Mesothelial cell of epicardium (in vitro differentiated cells): Measurements from ENCODE around the gene AGTR1. TPM values are rescaled to one million over a fixed set of nuclear protein-coding genes. Genes with fewer than 3 reads are reported as not detected.
"Not testable (repeated sequence)": the region's sequence is repeated elsewhere in the genome, so short reads cannot be mapped to it uniquely, and the experiment has no call there.

ENCODE experiments used
- DNase-seq, 2 experiments: peaks; one replicate each; pipeline ENCODE4 v3.0.0; 2021; ENCODE audit warnings: low spot score in 2 of 2; ENCODE audit not compliant: unreplicated experiment in 2 of 2
- H3K27ac Mint-ChIP-seq: 2 replicates; pipeline ENCODE4 v1.8.0; 2021; ENCODE audit warnings: mixed read lengths
- H3K27me3 Mint-ChIP-seq: 2 replicates; pipeline ENCODE4 v1.8.0; 2021; ENCODE audit warnings: low read depth, mixed read lengths
- H3K36me3 Mint-ChIP-seq: 2 replicates; pipeline ENCODE4 v1.8.0; 2021; ENCODE audit warnings: mixed read lengths
- H3K4me1 Mint-ChIP-seq: 2 replicates; pipeline ENCODE4 v1.8.0; 2021; ENCODE audit warnings: mixed read lengths
- H3K4me3 Mint-ChIP-seq: 2 replicates; pipeline ENCODE4 v1.8.0; 2021; ENCODE audit warnings: mild to moderate bottlenecking, moderate library complexity, mixed read lengths
- H3K9me3 Mint-ChIP-seq: 2 replicates; pipeline ENCODE4 v1.8.0; 2021; ENCODE audit warnings: mixed read lengths
- CTCF ChIP-seq: fragments of 200-600 bp; sonication (generic); IDR thresholded peaks from one replicate; pipeline ENCODE4 v1.5.0; 2021; ENCODE audit warnings: antibody characterized with exemption; ENCODE audit not compliant: unreplicated experiment
- total RNA-seq: library from RNA; stranded (reverse); gene quantifications from 3 replicates; pipeline ENCODE4 v1.2.1, GENCODE V29; 2021

The AGTR1 gene
- total RNA-seq, 1 donor from 2014 or later: 0.13 TPM

DNA sequence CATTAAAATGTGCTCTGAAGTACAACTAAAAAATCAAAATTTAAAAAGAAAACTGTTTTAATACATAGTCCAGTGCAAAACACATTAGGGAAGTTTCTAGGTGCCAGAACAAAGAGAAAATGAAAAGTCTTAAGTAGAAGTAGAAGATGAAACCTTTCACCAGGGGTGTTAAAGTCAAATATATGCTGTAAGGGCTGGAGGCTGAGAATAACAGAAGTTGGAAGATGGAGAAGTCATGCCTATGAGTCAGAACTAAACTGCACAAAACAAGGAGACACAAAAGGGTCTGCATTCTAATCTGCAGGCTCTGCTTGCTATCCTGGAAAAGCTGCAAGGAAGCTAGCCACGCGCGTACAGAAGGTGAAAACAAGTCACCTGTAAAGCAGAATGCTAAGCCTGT is 81.2 kb downstream of the AGTR1 start:
- H3K36me3 Mint-ChIP-seq: no peaks in the 10 kb centered on the region
- no peak overlapping the region for H3K27ac Mint-ChIP-seq
- no peak overlapping the region for H3K4me3 Mint-ChIP-seq
- H3K4me1 Mint-ChIP-seq: no peaks in the 10 kb centered on the region
- no peak for TF ChIP-seq CTCF
- H3K27me3 Mint-ChIP-seq: peaks cover 6% of the 10 kb centered on the region
- no peak for DNase-seq
- peaks cover 5% of the 10 kb centered on the region for H3K9me3 Mint-ChIP-seq

DNA sequence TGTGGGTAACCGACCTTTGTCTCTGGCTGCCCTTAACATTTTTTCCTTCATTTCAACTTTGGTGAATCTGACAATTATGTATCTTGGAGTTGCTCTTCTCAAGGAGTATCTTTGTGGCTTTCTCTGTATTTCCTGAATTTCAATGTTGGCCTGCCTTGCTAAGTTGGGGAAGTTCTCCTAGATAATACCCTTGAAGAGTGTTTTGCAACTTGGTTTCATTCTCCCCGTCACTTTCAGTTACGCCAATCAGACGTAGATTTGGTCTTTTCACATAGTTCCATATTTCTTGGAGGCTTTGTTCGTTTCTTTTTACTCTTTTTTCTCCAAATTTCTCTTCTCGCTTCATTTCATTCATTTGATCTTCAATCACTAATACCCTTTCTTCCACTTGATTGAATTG is 87.3 kb downstream of the AGTR1 start:
- H3K9me3 Mint-ChIP-seq: peaks cover 15% of the 10 kb centered on the region
- not testable (repeated sequence) for H3K4me3 Mint-ChIP-seq, DNase-seq, H3K36me3 Mint-ChIP-seq, H3K27ac Mint-ChIP-seq, H3K27me3 Mint-ChIP-seq
- H3K4me1 Mint-ChIP-seq: peaks cover 14% of the 10 kb centered on the region

GRCh38 chr3:148786159-148786558 is 88.5 kb downstream of the AGTR1 start:
- Mint-ChIP-seq H3K4me1 (peaks cover 23% of the 10 kb centered on the region), H3K9me3 (peaks cover 15% of the 10 kb centered on the region)
- not testable (repeated sequence) for DNase-seq, H3K36me3 Mint-ChIP-seq, H3K27ac Mint-ChIP-seq, H3K27me3 Mint-ChIP-seq, H3K4me3 Mint-ChIP-seq

DNA sequence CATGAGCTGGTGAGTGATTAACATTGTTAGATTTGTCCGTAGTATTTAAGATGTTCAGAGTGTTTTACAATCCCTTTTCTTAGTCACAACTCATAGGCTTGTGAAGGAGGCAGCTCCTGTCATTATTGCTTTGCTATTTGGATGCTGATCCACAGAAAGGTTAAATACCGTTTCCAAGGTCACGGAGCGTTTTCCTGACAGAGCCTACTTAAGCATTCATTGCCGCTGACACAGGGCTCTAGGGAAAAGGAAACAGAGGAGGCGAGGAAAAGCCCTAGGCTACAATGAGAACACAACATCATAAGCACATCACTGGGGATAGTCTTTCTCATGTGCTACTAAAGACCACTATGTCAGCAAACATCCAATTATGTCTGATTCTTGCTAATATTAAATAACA is 91.4 kb downstream of the AGTR1 start:
- no peak overlapping the region for H3K4me3 Mint-ChIP-seq
- no peak for DNase-seq
- H3K27ac Mint-ChIP-seq: no peak overlapping the region
- H3K27me3 Mint-ChIP-seq: peaks cover 2% of the 10 kb centered on the region
- no peaks in the 10 kb centered on the region for H3K36me3 Mint-ChIP-seq
- no peak for TF ChIP-seq CTCF
- H3K4me1 Mint-ChIP-seq: peaks cover 38% of the 10 kb centered on the region
- H3K9me3 Mint-ChIP-seq: peaks cover 10% of the 10 kb centered on the region

DNA sequence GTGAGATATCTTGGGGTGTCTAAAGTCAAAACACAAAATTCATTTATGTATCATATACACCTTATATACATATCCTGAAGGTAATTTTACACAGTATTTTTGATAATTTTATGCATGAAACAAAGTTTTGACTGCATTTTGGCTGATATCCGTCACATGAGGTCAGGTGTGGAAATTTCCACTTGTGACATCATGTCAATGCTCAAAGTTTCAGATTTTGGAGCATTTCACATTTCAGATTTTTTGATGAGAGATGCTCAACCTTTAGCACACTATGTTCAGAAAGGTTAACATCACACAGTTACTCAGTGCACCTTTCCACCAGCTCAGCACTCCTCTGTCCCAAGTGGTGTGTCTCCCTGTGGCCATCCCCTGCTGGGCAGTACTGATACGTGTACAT is 92.2 kb downstream of the AGTR1 start:
- H3K4me3 Mint-ChIP-seq: no peak overlapping the region
- no peak for DNase-seq
- H3K27me3 Mint-ChIP-seq: no peaks in the 10 kb centered on the region
- TF ChIP-seq CTCF: no peak
- H3K9me3 Mint-ChIP-seq: peaks cover 9% of the 10 kb centered on the region
- H3K4me1 Mint-ChIP-seq: peaks cover 40% of the 10 kb centered on the region
- H3K27ac Mint-ChIP-seq: no peak overlapping the region
- no peaks in the 10 kb centered on the region for H3K36me3 Mint-ChIP-seq

DNA sequence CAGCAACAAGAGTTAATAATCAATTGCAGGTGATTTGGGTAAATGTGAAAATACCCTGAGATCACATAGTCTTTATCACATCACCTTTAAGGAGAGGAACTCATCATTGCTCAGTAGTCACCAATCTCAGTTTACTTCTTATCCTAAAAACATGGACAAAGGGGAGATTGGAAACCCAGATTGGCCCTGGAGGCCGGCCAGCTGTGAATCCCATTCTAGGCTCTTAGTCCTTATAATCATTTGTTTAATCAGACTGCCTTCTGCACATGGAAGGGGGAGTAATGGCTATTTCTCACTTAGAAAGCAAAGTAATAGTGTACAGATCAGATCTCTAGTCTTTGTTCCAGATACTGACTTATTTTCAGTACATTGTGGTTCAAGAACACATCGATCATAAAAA is 92.7 kb downstream of the AGTR1 start:
- Mint-ChIP-seq H3K27ac (peak overlapping the region; percentile 43), H3K4me1 (peaks cover 40% of the 10 kb centered on the region), H3K4me3 (no peak overlapping the region), H3K27me3 (no peaks in the 10 kb centered on the region), H3K9me3 (peaks cover 4% of the 10 kb centered on the region), H3K36me3 (no peaks in the 10 kb centered on the region)
- DNase-seq: no peak
- TF ChIP-seq CTCF: no peak
